GM12878 (cell line): Measurements from ENCODE around the gene CRELD2. TPM values are rescaled to one million over a fixed set of nuclear protein-coding genes. Genes with fewer than 3 reads are reported as not detected.

Experiments used
- BCLAF1 ChIP-seq: fragments of 450-650 bp; IDR thresholded peaks from 2 replicates; pipeline ENCODE4 v1.6.1; 2017; ENCODE audit warnings: antibody characterized with exemption, mild to moderate bottlenecking, moderate library complexity
- PAX5 ChIP-seq: IDR thresholded peaks from 2 replicates; pipeline ENCODE4 v1.6.1; 2011; ENCODE audit warnings: low read depth, low read length, borderline replicate concordance
- RELB ChIP-seq: fragments of 450-650 bp; IDR thresholded peaks from 2 replicates; pipeline ENCODE4 v1.6.1; 2017; ENCODE audit warnings: low read depth, mild to moderate bottlenecking, moderate library complexity
- RFX5 ChIP-seq: IDR thresholded peaks from 2 replicates; pipeline ENCODE4 v1.6.1; 2011; ENCODE audit warnings: low read depth, low read length, improper control_type of control experiment
- SP1 ChIP-seq: IDR thresholded peaks from one replicate; pipeline ENCODE4 v1.6.1; 2011; ENCODE audit warnings: low read depth, low read length
- SPI1 ChIP-seq: IDR thresholded peaks from 2 replicates; pipeline ENCODE4 v1.6.1; 2011; ENCODE audit warnings: low read depth, mild to moderate bottlenecking, low read length, moderate library complexity, borderline replicate concordance; ENCODE audit not compliant: insufficient read depth
- WRNIP1 ChIP-seq: IDR thresholded peaks from 2 replicates; pipeline ENCODE4 v1.6.1; 2011; ENCODE audit warnings: low read depth, low read length, improper control_type of control experiment, borderline replicate concordance
- ZBED1 ChIP-seq: IDR thresholded peaks from 2 replicates; pipeline ENCODE4 v1.6.1; 2016; ENCODE audit warnings: borderline replicate concordance
- polyA plus RNA-seq, 11 experiments: library from polyadenylated mRNA; depleted of rRNA in 4 of 11; unstranded in 6 of 11; stranded (reverse) in 5 of 11; fragments of >200 nt; fragmentation: Nextera tagmentation in 4 of 11; fragmentation: Illumina TruSeq in 1 of 11; extraction: Ambion mirVana in 4 of 11; extraction: Trizol in 1 of 11; gene quantifications; 1 replicate in 1 of 11; 2 replicates in 10 of 11; pipeline versions ENCODE4 v1.2.1 to v1.2.3, GENCODE V29; 2011 to 2016; ENCODE audit warnings: inconsistent platforms in 2 of 11, missing spikeins in 2 of 11, low read depth in 1 of 11
- total RNA-seq, 4 experiments: library from RNA; depleted of rRNA in 3 of 4; stranded (reverse); fragments of >200 nt in 3 of 4; fragmentation: Illumina TruSeq in 1 of 4; extraction: Trizol in 1 of 4; gene quantifications; 2 replicates each; pipeline versions ENCODE4 v1.2.1 to v1.2.3, GENCODE V29; 2013 to 2021

The CRELD2 gene
- total and polyA plus RNA-seq, 10 of the 15 experiments (the other 5 are each of a cell fraction or from before 2014, with no cell fraction given), result 9.4 to 111 (median 25.9) TPM

GRCh38 chr22:49961005-49961600 lies 42.7 kb downstream of the CRELD2 start (continued):
- TF ChIP-seq SPI1, result no peak
- TF ChIP-seq WRNIP1, result no peak
- TF ChIP-seq RFX5, result no peak
- TF ChIP-seq BCLAF1, result no peak
- no peak for TF ChIP-seq SP1
- TF ChIP-seq ZBED1, result no peak
- no peak for TF ChIP-seq PAX5
- TF ChIP-seq RELB, result no peak
